Left renal pelvis (tissue), 4 donors: Measurements from ENCODE around the gene LOXHD1. TPM values are rescaled to one million over a fixed set of nuclear protein-coding genes. Genes with fewer than 3 reads are reported as not detected.

Experiments used
- DNase-seq, 4 donors: peaks; one replicate each; pipeline ENCODE4 v3.0.0-alpha.2; 2013; ENCODE audit warnings: low read depth in 4 of 4, low spot score in 3 of 4
- polyA plus RNA-seq, 4 donors: library from polyadenylated mRNA; unstranded; fragments of 120-200 nt; gene quantifications; one replicate each; pipeline ENCODE4 v1.2.1, GENCODE V29; 2013; ENCODE audit not compliant: insufficient read length in 4 of 4

The LOXHD1 gene
- polyA plus RNA-seq, 4 donors, result 0.56 to 0.85 (median 0.61) TPM

DNA sequence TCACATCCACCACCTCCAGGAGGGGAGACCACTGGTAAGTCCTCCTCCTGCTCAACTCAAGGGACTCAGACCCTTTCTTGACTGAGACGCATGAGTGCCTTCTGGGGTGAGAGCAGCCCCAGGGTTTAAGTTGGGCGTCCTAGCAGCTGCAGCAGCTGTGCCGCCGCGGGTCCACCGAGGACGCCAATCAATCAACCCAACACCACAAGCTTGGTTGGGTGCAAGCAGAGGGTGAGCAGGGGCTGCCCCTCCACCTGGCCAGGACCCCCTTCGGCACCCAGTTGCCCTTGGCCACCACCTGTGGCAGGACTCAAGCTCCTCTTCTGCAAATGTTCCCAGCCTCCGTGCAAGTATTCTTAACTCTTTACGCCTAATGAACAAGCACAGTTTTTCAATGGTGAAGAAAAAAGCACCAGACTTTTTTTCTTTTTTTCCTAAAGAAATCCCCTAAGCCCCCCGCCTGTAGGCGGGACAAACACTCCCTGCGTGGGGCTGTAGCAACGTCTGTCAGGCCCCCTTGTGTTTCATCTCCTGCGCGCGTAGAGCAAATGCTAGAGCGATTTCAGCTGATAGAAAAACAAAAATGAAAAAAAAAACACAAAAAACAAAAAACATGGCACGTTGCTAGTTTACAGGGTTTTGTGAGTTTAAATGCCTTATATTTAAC is 197.1 kb downstream of the LOXHD1 start:
- no peak for DNase-seq

DNA sequence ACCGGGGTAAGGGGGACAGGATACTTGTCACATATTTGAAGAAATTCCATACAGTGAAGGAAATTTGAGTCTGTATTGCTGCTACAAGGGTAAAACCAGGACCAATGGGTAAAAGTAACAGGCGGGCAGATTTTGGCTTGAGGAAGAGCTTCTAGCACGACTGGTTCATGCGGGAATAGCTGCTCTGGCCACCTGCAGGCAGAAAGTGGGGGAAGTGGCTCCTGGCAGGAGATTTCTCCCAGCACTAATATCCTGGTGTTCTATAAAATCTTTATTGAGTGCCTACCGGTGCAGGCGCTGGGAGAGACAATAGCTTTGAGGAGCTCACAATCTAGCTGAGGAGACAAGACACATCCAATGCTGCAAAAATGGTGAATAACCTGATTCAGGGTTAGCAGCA is 198.5 kb downstream of the LOXHD1 start:
- DNase-seq, result no peak

DNA sequence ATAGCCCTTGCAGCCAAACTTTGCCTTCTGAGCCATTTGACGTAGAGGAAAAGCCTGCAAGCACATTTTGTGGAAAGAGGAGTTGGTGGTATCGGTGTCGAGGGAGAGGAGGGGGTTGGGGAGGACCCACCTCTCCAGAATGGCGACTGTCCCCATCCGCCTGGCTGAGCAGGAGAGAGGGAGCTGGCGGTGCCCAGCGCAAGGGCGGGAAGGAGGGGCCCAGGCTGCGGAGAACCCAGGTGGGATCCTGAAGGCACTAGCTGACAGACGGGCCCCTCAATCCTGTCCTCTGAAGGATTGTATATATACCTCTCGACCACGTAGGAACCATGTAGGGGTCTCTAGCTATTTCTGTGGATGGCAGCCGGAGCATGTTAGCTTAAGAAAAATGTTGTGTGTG is 200.3 kb downstream of the LOXHD1 start:
- no peak for DNase-seq

DNA sequence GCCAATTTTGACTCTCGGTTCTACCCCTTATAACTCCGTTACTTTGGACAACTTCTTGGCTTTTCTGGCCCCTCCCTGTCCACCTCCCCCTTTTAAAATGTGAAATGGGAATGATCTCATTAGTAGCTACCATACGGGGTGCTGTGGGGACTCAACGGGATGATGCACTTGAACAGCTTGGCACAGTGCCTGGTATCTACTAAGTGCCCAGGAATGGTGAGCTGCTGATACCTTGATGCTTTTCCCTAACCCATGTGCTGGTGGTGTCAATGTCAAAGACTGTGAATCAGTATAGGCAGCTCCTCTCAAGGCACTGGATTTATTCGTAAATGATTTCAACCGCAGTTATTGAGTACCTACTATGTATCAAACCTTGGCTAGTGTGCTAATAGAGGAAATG is 204.2 kb downstream of the LOXHD1 start:
- no peak for DNase-seq

DNA sequence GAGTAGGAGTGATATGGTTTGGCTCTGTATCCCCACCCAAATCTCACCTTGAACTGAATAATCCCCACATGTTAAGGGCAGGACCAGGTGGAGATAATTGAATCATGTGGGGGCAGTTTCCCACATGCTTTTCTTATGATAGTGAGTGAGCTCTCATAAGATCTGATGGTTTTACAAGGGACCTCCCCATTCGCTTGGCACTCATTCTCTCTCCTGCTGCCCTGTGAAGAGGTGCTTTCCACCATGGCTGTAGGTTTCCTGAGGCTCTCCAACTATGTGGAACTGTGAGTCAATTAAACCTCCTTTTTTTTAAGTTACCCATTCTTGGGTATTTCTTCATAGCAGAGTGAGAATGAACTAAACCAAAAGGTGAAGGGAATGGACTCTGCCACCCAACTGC is 207.5 kb downstream of the LOXHD1 start:
- DNase-seq, result no peak

DNA sequence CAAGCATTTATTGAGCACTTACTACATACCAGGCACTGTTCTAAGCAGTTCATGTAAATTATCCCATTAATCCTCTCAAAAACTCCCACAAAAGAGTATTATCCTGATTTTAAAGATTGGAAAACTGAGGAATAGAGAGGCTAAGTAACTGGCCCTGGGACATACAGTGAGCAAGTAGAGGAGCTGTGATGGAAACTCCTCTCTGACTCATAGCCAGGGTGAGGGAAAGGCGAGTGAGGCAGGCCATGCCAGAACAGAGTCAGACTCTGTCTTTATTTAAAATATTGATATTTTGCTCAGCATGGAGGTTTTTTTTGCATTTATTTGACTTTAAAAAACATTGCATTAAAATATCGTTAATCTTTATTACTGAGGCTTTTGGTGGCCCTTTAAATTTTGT is 208.0 kb downstream of the LOXHD1 start:
- DNase-seq, result no peak

DNA sequence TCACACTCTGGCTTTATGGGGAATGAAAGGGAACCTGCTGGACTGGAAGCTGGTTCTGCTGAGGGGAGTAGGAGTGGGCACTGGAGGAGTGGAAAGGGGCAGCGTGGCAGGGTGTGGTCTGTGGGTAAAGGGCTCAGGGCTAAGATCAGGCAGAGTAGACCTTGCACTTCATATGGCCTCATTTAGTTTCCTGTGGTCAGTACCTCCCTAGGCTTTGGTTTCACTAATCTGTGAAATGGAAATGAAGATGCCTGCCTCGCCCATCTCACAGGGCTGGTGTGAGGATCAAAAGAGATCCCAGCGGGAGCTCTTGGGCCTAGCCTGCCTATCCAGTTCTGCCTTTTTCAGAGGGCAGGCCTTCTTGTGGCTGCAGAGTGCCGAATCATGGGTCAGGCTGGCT is 208.7 kb downstream of the LOXHD1 start:
- no peak for DNase-seq

DNA sequence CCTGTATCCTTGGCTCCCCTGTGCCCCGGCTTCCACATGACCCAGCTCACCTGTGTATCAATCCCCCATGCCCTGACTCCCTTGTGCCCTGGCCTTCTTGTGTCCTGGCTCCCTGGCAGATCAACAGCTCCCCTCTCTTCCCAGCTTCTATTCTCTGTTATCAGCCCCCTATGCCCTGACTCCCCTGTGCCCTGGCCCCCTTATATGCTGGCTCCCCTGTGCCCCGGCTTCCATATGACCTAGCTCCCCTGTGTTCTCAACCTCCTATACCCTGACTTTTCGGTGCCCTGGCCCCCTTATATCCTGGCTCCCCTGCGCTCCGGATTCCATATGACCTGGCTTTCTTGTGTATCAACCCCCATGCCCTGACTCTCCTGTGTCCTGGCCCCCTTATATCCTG is 209.2 kb downstream of the LOXHD1 start:
- DNase-seq, result no peak

DNA sequence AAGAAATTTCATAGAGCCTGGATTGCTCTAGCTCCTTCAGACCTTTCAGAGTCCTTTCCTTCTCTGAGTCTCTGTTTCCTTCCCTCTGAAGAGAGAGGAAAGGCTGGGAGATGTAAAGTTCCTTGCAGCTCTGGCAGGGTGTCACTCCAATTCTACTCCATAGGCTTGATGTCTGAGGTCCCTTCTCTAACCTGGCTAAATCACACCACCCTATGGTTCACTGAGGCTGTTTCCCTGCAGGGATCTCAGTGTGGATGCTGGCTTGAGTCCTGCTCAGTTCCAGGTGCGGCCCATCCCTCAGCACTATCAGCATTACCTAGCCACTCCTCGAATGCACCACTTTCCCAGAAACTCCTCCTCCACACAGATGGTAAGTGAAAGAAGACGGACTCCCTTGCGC is 209.7 kb downstream of the LOXHD1 start:
- no peak for DNase-seq

DNA sequence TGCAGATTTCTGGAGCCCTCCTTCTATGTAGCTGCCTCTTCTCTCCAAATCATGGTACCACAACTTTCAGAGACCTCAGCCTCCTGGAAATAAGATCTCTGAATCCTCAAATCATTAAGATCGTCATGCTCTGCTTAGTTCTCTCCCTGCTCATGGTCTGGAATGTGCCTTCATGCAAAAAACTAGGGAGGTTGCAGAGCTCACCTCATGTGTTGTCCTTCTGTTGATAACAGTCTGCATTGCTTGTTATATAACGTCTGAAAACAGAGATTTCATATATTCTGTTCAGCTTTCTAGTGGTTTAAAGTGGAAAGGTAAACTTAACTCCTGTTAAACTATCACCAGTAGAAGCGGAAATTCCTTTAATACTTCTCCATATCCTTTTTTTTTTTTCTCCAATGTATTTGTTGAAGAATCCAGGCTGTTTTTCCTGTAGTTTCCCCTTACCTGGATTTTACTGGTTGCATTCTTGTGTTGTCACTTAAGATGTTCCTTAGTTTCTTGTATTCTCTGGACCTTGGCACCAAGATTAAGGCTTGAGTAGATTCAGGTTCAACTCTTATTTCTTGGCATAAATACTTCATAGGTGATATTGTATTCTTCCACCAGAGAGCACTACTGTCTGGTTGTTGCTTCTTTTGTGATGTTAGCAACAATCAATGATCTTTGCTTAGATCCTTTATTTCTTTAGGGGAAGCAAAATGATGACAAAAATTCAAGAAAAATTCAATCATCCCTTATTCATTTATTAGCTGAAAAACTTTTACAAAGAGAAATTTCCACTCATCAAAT is 211.3 kb downstream of the LOXHD1 start:
- no peak for DNase-seq

DNA sequence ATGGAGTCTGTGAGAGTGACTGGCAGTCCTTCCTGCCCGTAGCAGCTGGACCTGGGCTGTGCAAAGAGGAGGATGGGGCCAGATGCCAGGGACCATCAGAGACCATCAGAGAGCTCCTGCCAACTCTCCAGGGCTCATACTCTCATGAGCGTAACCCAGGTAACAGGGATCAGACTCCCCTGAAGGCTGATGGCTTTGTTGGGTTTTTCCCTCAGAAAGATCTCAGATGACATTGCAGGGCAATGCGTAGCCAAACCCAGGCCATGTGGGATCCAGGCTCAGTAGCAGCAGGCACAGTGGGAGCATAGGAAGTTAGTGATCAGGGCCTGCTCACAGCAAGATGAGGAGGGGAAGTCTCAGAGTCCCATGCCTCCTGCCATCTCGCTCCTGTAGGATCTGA is 218.0 kb downstream of the LOXHD1 start:
- DNase-seq, result no peak

DNA sequence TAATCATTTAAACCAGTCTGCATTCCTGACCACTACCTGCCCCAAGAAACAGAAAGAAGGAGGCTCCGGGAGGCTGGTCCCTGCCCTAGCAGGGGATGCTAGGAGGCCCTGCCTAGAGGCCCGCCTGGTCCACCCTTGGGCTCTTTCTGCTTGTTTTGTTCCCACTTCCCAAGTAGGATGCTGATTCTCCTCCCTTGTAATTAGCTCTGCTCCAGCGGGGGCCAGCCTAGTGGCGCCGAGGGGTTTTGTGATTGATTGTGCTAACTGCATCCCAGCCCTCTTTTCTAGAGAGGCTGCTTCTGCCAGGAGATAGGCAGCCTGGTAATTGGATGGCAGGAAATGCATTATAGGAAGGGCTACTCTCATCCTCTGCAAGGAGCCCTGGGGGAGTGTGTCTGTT is 220.0 kb downstream of the LOXHD1 start:
- no peak for DNase-seq

DNA sequence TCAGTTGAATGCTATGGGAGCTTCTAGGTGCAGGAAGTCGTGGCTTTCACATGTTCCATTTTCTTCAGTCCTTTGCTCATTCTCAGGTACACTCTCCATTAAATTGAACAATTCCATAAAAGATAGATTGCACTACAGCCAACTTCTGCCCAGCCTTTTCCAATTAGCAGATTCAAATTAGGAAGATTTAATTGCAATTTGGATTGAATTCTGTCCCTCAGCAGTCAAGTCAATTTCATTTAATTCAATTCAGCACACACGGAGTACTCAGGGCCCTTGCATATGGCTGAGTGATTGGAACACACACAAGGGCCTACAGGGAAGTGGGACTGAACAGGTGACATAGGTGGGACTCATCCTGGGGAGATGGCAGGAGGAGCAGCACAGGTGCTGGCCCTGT is 220.4 kb downstream of the LOXHD1 start:
- no peak for DNase-seq

DNA sequence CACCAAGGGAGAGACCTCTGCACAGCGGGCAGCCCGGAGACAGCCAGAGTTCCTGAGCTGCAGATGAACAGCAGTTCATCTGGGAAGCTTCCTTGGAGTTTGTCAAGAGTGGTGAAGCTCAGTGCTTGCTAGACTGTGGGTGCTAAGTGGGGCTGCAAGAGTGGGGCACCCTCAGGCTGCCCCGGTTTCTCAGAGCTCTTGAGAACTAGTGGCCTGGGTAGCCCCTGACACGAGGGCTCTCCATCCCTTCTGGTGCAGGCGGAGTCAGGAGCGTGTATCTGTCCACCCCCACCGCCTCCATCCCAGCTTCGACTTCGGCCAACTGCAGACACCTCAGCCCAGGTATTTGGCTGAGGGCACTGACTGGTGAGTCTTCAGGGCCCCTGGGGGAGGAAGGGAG is 222.0 kb downstream of the LOXHD1 start:
- DNase-seq, result no peak

DNA sequence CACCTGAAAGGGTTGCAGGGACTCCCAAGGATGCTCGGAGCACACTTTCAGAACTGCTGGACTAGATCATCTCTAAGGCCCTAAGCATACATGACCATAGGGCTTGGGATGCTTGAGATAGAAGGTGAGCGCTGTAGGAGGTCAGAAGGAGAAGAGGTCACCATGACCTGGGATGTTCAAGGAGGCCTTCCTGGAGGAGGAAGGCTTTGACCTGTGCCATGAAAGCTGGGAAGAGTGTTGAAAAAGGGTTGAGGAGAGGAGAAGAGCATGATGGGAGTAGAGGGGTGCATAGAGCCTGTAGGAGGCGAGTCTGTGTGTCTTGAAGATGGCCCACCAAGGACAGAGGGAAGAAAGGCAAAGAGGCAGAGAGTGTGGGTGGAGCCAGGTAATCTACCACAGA is 222.4 kb downstream of the LOXHD1 start:
- DNase-seq, result no peak

DNA sequence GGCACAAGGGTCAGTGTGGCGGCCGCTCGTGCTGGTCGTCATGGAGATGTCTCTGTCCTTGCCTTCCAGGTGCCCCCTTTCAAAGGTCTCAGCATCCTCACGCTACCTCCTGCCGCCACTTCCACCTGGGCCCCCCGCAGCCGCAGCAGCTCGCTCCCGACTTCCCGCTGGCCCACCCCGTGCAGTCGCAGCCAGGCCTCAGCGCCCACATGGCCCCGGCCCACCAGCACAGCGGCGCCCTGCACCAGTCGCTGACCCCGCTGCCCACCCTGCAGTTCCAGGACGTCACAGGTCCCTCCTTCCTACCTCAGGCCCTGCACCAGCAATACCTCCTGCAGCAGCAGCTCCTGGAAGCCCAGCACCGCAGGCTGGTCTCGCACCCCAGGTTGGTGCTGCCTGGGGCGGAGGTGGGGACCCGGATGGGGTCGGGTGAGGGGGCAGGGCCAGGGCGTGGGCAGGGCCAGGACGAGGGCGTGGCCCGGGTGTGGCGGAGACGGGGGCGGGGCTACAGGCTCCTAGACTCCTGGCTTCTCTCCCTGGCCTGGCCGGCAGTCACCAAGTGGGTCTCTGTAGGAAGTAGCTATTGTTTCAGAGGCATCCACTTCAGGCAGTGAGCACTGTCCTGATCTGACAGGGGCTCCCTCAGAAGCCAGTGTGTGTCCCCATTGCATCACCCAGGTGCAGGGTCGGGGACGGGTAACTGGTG is 223.7 kb downstream of the LOXHD1 start:
- no peak for DNase-seq

DNA sequence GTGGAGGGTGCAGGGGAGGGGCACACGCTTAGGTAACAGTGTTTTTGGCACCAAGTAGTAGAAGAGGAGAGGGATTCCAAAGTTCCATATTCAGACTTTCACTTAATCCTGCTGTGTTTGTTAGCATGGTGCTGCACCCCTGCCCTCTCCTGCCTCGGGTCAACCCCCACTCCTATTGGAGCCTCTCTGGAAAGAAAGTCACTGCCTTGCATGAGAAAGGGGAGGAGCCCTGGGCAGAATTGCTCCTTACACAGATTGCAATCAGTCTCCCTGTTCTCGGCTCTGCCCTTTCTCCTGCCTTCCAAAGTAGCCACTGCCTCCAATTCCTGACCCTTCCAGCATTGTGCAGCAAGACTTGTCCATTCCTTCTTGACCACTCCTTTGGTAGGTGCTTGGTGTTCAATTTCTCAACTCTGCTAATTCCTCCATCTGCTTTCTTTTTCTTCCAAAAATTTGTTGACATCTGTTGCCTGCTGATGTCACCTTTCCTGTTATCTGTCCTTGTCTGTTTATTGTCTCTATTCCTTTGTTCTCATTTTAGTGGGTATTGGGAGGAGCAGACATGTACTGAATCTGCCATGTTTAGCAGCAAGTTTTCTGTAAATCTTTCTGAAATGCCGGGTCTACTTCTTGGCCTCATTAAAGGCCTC is 225.4 kb downstream of the LOXHD1 start:
- DNase-seq, result no peak

DNA sequence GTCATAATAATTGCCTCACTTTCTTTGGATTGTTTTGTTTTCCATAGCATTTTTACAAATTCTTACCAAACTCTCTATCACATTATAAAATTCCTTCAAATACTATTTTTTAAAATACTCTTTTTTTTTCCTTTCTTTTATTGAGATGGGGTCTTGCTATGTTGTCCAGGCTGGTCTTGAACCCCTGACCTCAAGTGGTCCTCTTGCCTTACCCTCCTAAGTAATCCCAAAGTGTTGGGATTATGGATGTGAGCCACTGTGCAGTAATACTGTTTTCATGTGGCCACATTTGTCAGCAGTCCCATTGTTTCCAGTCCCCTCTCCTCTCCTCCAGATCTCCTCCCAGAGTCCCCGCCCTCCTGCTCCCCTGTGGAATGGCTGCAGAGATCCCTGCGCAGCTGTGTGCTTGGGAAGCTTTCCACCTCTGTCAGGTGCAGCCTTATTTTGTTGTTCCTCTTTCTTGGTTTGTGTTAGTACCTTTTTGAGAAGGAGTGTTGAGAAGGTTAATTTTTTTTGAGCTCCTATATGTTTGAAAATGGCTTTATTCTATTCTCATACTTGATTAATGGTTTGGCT is 227.3 kb downstream of the LOXHD1 start:
- DNase-seq, result no peak

DNA sequence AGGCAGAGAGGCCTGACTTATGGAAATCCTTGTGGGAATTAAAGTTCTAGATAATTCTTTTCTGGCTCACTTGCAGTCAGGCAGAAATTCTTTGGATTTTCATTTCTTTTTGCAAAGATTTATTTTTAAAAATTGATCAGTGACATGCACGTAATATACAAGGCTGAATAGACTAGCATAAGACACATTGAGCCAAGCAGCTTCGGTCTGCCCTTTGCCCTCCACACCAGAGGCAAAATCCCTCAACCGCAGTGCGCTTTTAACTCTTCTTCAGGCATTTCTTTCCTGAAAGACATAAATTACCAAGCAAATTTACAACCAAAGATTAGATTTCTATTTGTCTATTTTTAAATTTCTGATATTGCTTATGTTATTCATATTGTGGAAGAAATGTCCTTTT is 227.9 kb downstream of the LOXHD1 start:
- no peak for DNase-seq

DNA sequence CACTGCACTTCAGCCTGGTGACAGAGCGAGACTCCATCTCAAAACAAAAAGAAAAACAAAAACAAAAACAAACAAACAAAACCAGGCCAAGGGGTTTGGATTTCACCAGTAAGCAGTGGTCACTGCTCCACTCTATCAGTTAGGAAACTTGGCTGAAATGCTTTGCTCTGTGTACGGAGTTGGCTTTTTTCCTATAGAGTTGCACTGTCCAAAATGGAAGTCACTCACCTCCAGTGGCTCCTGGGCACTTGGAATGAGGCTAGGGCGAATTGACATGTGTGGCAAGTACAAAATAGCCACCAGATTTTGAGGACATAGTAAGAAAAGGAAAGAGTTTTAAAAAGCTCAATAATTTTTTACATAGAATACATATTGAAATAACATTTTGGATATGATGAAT is 228.7 kb downstream of the LOXHD1 start:
- DNase-seq, result no peak
